GM18907 (cell line): ENCODE data around the gene PLA2G2E.
"Not testable (repeated sequence)": the region's sequence is repeated elsewhere in the genome, so short reads cannot be mapped to it uniquely, and the experiment has no call there.

Source experiments
- ATAC-seq: cut with Tn5 transposase; IDR thresholded peaks from one replicate; pipeline ENCODE4 v1.9.1; 2021; ENCODE audit warnings: mild to moderate bottlenecking, moderate library complexity; ENCODE audit not compliant: unreplicated experiment

Gene PLA2G2E

GRCh38 chr1:19934336-19934735 lies 10.9 kb upstream of the PLA2G2E start:
- ATAC-seq, result no peak

GRCh38 chr1:19932866-19933265 lies 9.4 kb upstream of the PLA2G2E start:
- no peak for ATAC-seq

GRCh38 chr1:19927130-19927421 lies 3.7 kb upstream of the PLA2G2E start:
- not testable (repeated sequence) for ATAC-seq

- no peak for ATAC-seq
Measured at GRCh38 chr1:19926296-19927129, 3.1 kb upstream of the PLA2G2E start.

- no peak for ATAC-seq
Measured at GRCh38 chr1:19925342-19926070, 2.1 kb upstream of the PLA2G2E start.

GRCh38 chr1:19923953-19924346 lies 533 bp upstream of the PLA2G2E start:
- ATAC-seq, result no peak

- ATAC-seq, result no peak
Measured at GRCh38 chr1:19922015-19922688, 1.3 kb downstream of the PLA2G2E start.

GRCh38 chr1:19921310-19921709 lies 2.1 kb downstream of the PLA2G2E start:
- no peak for ATAC-seq

- ATAC-seq, result no peak
Measured at GRCh38 chr1:19920132-19920710, 3.2 kb downstream of the PLA2G2E start.

- no peak for ATAC-seq
Measured at GRCh38 chr1:19918057-19918456, 5.4 kb downstream of the PLA2G2E start.

- ATAC-seq, result no peak
Measured at GRCh38 chr1:19910650-19911049, 12.8 kb downstream of the PLA2G2E start.

GRCh38 chr1:19909971-19910370 lies 13.4 kb downstream of the PLA2G2E start:
- no peak for ATAC-seq

- no peak for ATAC-seq
Measured at GRCh38 chr1:19909392-19909791, 14.0 kb downstream of the PLA2G2E start.

- no peak for ATAC-seq
Measured at GRCh38 chr1:19907456-19907855, 16.0 kb downstream of the PLA2G2E start.

GRCh38 chr1:19903621-19904020 lies 19.8 kb downstream of the PLA2G2E start:
- no peak for ATAC-seq

GRCh38 chr1:19901653-19902052 lies 21.8 kb downstream of the PLA2G2E start:
- no peak for ATAC-seq

- ATAC-seq, result no peak
Measured at GRCh38 chr1:19894218-19894617, 29.2 kb downstream of the PLA2G2E start.

- no peak for ATAC-seq
Measured at GRCh38 chr1:19893687-19894086, 29.7 kb downstream of the PLA2G2E start.

- no peak for ATAC-seq
Measured at GRCh38 chr1:19892628-19893168, 30.7 kb downstream of the PLA2G2E start.

GRCh38 chr1:19892129-19892528 lies 31.3 kb downstream of the PLA2G2E start:
- ATAC-seq, result no peak

- no peak for ATAC-seq
Measured at GRCh38 chr1:19889656-19890055, 33.8 kb downstream of the PLA2G2E start.
